Neural cell (in vitro differentiated cells): ENCODE measurements around the gene NCBP1. TPM values are rescaled to one million over a fixed set of nuclear protein-coding genes. Genes with fewer than 3 reads are reported as not detected.

Experiments used
- H2AFZ ChIP-seq: fragments of 200-600, 300-800 bp; sonication (generic), shearing (Covaris generic); 2 replicates; pipeline ENCODE4 v1.6.0; 2014; ENCODE audit warnings: low read depth, mild to moderate bottlenecking, antibody characterized with exemption, low read length, moderate library complexity
- H3F3A ChIP-seq: fragments of 200-600 bp; shearing (Covaris generic); 2 replicates; pipeline ENCODE4 v1.6.1; 2016; ENCODE audit warnings: mild to moderate bottlenecking, moderate library complexity, mixed read lengths, antibody characterized with exemption, low read length; ENCODE audit not compliant: insufficient read depth, poor library complexity, severe bottlenecking
- H3K27ac ChIP-seq: fragments of 200-600, 300-800 bp; sonication (generic), shearing (Covaris generic); 2 replicates; pipeline ENCODE4 v1.5.1; 2014; ENCODE audit warnings: mild to moderate bottlenecking, low read length, moderate library complexity
- H3K27me3 ChIP-seq: fragments of 300-800, 200-600 bp; sonication (generic), shearing (Covaris generic); 2 replicates; pipeline ENCODE4 v1.6.0; 2014; ENCODE audit warnings: mild to moderate bottlenecking, low read depth, low read length, moderate library complexity; ENCODE audit not compliant: insufficient read depth
- H3K36me3 ChIP-seq: fragments of 300-800, 200-600 bp; sonication (generic), shearing (Covaris generic); 2 replicates; pipeline ENCODE4 v1.5.1; 2014; ENCODE audit warnings: mild to moderate bottlenecking, antibody characterized with exemption, low read length, moderate library complexity; ENCODE audit not compliant: insufficient read depth
- H3K4me2 ChIP-seq: fragments of 300-800, 200-600 bp; sonication (generic), shearing (Covaris generic); 2 replicates; pipeline ENCODE4 v1.6.0; 2014; ENCODE audit warnings: mild to moderate bottlenecking, low read length
- H3K4me3 ChIP-seq: fragments of 300-800, 200-600 bp; sonication (generic), shearing (Covaris generic); 2 replicates; pipeline ENCODE4 v1.5.1; 2014; ENCODE audit warnings: mild to moderate bottlenecking, low read length, moderate library complexity
- H3K79me2 ChIP-seq: fragments of 200-600 bp; shearing (Covaris generic); replicated peaks from 2 replicates; pipeline ENCODE4 v1.6.0; 2014; ENCODE audit warnings: mild to moderate bottlenecking, low read length, moderate library complexity; ENCODE audit not compliant: insufficient read depth
- H3K9ac ChIP-seq: fragments of 300-800, 200-600 bp; sonication (generic), shearing (Covaris generic); 2 replicates; pipeline ENCODE4 v1.6.1; 2016; ENCODE audit warnings: mild to moderate bottlenecking, low read length, mixed read lengths
- H3K9me2 ChIP-seq: fragments of 200-600 bp; shearing (Covaris generic); 2 replicates; pipeline ENCODE4 v1.6.1; 2016; ENCODE audit warnings: mild to moderate bottlenecking, low read length, mixed read lengths; ENCODE audit not compliant: insufficient read depth
- H3K9me3 ChIP-seq: fragments of 200-600, 300-800 bp; sonication (generic), shearing (Covaris generic); 2 replicates; pipeline ENCODE4 v1.6.1; 2016; ENCODE audit warnings: mild to moderate bottlenecking, mixed run types, low read length, moderate library complexity, mixed read lengths
- H4K20me1 ChIP-seq: fragments of 200-600 bp; shearing (Covaris generic); 2 replicates; pipeline ENCODE4 v1.6.1; 2016; ENCODE audit warnings: mild to moderate bottlenecking, mixed run types; ENCODE audit not compliant: insufficient read depth
- EP300 ChIP-seq: fragments of 450-650 bp; conservative IDR thresholded peaks from 2 replicates; pipeline ENCODE4 v1.6.1; 2014; ENCODE audit warnings: antibody characterized with exemption, mild to moderate bottlenecking, moderate library complexity; ENCODE audit not compliant: poor library complexity, severe bottlenecking
- EZH2 ChIP-seq: fragments of 200-600, 300-800 bp; shearing (Covaris generic), sonication (generic); IDR thresholded peaks from 2 replicates; pipeline ENCODE4 v1.6.1; 2014; ENCODE audit warnings: antibody characterized with exemption, low read length, borderline replicate concordance, mild to moderate bottlenecking; ENCODE audit not compliant: insufficient read depth, poor library complexity, severe bottlenecking
- MXI1 ChIP-seq: fragments of 450-650 bp; conservative IDR thresholded peaks from 2 replicates; pipeline ENCODE4 v1.6.1; 2014; ENCODE audit warnings: antibody characterized with exemption, mild to moderate bottlenecking; ENCODE audit not compliant: poor library complexity, severe bottlenecking
- POLR2AphosphoS5 ChIP-seq: IDR thresholded peaks from 2 replicates; pipeline ENCODE4 v1.6.1; 2012
- RAD21 ChIP-seq: fragments of 450-650 bp; conservative IDR thresholded peaks from 2 replicates; pipeline ENCODE4 v1.6.1; 2014; ENCODE audit warnings: antibody characterized with exemption, mild to moderate bottlenecking, moderate library complexity
- REST ChIP-seq: IDR thresholded peaks from 2 replicates; pipeline ENCODE4 v1.6.1; 2012; ENCODE audit warnings: borderline replicate concordance
- SMC3 ChIP-seq: fragments of 450-650 bp; conservative IDR thresholded peaks from 2 replicates; pipeline ENCODE4 v1.6.1; 2014; ENCODE audit warnings: antibody characterized with exemption, mild to moderate bottlenecking, moderate library complexity; ENCODE audit not compliant: poor library complexity
- TAF1 ChIP-seq: IDR thresholded peaks from 2 replicates; pipeline ENCODE4 v1.6.1; 2012; ENCODE audit warnings: low read depth
- polyA plus RNA-seq: library from polyadenylated mRNA; depleted of rRNA; stranded (reverse); fragments of >200 nt; gene quantifications from 2 replicates; pipeline ENCODE4 v1.2.3, GENCODE V29; 2014
- TF ChIP-seq, protein P1 (sequence below): fragments of 450-650 bp; IDR thresholded peaks from 2 replicates; pipeline ENCODE4 v1.5.1; 2014; ENCODE audit warnings: antibody characterized with exemption, mild to moderate bottlenecking, moderate library complexity; ENCODE audit not compliant: poor library complexity, severe bottlenecking

NCBP1 gene
- polyA plus RNA-seq, 1 donor from 2014 or later = 30.6 TPM

DNA sequence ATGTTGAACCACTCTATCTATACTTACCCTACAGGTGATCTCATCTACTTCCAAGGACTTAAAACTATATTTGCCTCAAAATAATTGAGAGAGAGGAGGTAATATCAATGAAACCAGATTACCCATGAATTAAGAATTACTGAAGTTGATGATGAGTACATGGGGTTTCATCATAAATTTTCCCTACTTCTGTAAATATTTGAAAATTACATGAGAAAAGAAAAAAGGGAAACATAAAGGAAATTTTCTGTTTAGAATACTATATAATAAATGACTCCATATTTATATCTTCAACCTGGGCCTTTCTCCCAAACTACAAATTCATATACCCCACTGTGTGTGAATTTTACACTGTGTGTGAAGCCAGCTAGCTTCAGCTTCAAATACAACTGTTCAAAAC is 3.0 kb upstream of the NCBP1 start:
- Histone ChIP-seq H3K9me3 (no peaks in the 10 kb centered on the region), H3K9me2 (no peaks in the 10 kb centered on the region), H3K27ac (no peak overlapping the region)

DNA sequence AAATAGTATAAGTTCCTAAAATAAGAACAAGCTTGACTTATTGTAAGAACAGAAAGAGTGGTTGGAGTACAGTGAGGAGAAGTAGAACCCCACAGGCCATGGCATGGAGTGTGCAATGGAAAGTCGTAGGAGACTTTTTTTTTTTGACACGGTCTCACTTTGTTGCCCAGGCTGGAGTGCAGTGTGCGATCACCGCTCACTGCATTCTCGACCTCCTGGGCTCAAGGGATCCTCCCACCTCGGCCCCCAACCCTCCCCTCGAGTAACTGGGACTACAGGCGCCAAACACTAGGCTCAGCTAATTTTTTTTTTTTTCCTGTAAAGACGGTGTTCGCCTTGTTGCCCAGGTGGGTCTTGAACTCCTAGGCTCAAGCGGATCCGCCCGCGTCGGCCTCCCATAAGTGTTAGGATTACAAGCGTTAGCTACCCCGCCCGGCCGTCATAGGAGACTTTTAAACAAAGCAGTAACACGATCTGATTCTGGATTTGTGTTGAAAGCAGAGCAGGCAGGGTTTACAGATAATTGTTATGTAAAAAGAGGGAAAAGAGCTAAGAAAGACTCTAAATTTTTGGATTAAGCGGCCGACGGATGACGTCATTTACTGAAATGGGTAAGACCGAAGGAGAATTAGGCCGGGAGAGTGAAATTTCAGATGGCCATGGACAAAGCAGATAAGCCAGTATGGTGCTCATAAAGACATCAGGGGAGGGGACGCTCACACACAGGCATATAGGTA is 1.2 kb upstream of the NCBP1 start:
- H3K79me2 ChIP-seq = peaks cover 75% of the 10 kb centered on the region

More for the DNA sequence above, 3.0 kb upstream of the NCBP1 start:
- no peaks in the 10 kb centered on the region for H3K27me3 ChIP-seq
- no peak overlapping the region for H3K4me3 ChIP-seq
- peaks cover 7% of the 10 kb centered on the region for H3F3A ChIP-seq
- H3K36me3 ChIP-seq = no peaks in the 10 kb centered on the region
- no peak overlapping the region for H2AFZ ChIP-seq
- H4K20me1 ChIP-seq = no peaks in the 10 kb centered on the region
- TF ChIP-seq RAD21 = no peak
- H3K79me2 ChIP-seq = peaks cover 76% of the 10 kb centered on the region
- H3K4me2 ChIP-seq = no peak overlapping the region
- no peak overlapping the region for H3K9ac ChIP-seq

GRCh38 chr9:97633859-97634490 is 354 bp downstream of the NCBP1 start:
- peaks cover 76% of the 10 kb centered on the region for H3K79me2 ChIP-seq
- peak overlapping the region; percentile 54 for H2AFZ ChIP-seq
- peak overlapping the region; percentile 98 for H3K9ac ChIP-seq
- H3K9me2 ChIP-seq = no peaks in the 10 kb centered on the region
- H3K4me3 ChIP-seq = peak overlapping the region; percentile 96
- H3F3A ChIP-seq = peaks cover 7% of the 10 kb centered on the region
- H4K20me1 ChIP-seq = no peaks in the 10 kb centered on the region
- no peaks in the 10 kb centered on the region for H3K9me3 ChIP-seq
- peak overlapping the region; percentile 72 for H3K4me2 ChIP-seq
- peak overlapping the region; percentile 99 for H3K27ac ChIP-seq
- H3K27me3 ChIP-seq = no peaks in the 10 kb centered on the region
- no peaks in the 10 kb centered on the region for H3K36me3 ChIP-seq
- TF ChIP-seq, protein P1, sequence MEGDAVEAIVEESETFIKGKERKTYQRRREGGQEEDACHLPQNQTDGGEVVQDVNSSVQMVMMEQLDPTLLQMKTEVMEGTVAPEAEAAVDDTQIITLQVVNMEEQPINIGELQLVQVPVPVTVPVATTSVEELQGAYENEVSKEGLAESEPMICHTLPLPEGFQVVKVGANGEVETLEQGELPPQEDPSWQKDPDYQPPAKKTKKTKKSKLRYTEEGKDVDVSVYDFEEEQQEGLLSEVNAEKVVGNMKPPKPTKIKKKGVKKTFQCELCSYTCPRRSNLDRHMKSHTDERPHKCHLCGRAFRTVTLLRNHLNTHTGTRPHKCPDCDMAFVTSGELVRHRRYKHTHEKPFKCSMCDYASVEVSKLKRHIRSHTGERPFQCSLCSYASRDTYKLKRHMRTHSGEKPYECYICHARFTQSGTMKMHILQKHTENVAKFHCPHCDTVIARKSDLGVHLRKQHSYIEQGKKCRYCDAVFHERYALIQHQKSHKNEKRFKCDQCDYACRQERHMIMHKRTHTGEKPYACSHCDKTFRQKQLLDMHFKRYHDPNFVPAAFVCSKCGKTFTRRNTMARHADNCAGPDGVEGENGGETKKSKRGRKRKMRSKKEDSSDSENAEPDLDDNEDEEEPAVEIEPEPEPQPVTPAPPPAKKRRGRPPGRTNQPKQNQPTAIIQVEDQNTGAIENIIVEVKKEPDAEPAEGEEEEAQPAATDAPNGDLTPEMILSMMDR = no peak
- TF ChIP-seq POLR2AphosphoS5 (no peak), EP300 (no peak), EZH2 (no peak), MXI1 (peak; percentile 78), SMC3 (no peak), TAF1 (no peak), RAD21 (no peak)

More for the DNA sequence above, 1.2 kb upstream of the NCBP1 start:
- H3K4me3 ChIP-seq = peak overlapping the region; percentile 96
- no peaks in the 10 kb centered on the region for H3K9me3 ChIP-seq
- H3K27me3 ChIP-seq = no peaks in the 10 kb centered on the region
- TF ChIP-seq TAF1 (no peak), RAD21 (no peak), REST (peak; percentile 24)
- H3K4me2 ChIP-seq = peak overlapping the region; percentile 99
- no peaks in the 10 kb centered on the region for H3K9me2 ChIP-seq
- H3K9ac ChIP-seq = peak overlapping the region; percentile 98
- no peaks in the 10 kb centered on the region for H4K20me1 ChIP-seq
- peak overlapping the region; percentile 94 for H2AFZ ChIP-seq
- no peaks in the 10 kb centered on the region for H3K36me3 ChIP-seq
- peak overlapping the region; percentile 99 for H3K27ac ChIP-seq
- H3F3A ChIP-seq = peaks cover 7% of the 10 kb centered on the region
